Smooth muscle cell (in vitro differentiated cells): ENCODE data around the gene ERC2. TPM values are rescaled to one million over a fixed set of nuclear protein-coding genes. Genes with fewer than 3 reads are reported as not detected.

Experiments used
- DNase-seq: peaks from one replicate; lab custom pipeline; 2025; ENCODE audit not compliant: unreplicated experiment; lab: John Stamatoyannopoulos, UW
- H2AFZ ChIP-seq: fragments of 200-600 bp; sonication (generic); 2 replicates; pipeline ENCODE4 v1.6.0; 2016; ENCODE audit warnings: antibody characterized with exemption, low read depth, mild to moderate bottlenecking
- H3F3A ChIP-seq: fragments of 200-600 bp; sonication (generic); 2 replicates; pipeline ENCODE4 v1.6.0; 2017; ENCODE audit warnings: antibody characterized with exemption, low read depth
- H3K27ac ChIP-seq: fragments of 200-600 bp; sonication (generic); 2 replicates; pipeline ENCODE4 v1.5.1; 2016; ENCODE audit warnings: low read depth, mild to moderate bottlenecking
- H3K27me3 ChIP-seq: fragments of 200-600 bp; sonication (generic); 2 replicates; pipeline ENCODE4 v1.6.1; 2016; ENCODE audit warnings: low read depth, mild to moderate bottlenecking
- H3K36me3 ChIP-seq: fragments of 200-600 bp; sonication (generic); 2 replicates; pipeline ENCODE4 v1.5.1; 2016; ENCODE audit warnings: low read depth
- H3K4me1 ChIP-seq: fragments of 200-600 bp; sonication (generic); 2 replicates; pipeline ENCODE4 v1.5.1; 2016; ENCODE audit warnings: low read depth
- H3K4me2 ChIP-seq: fragments of 200-600 bp; sonication (generic); 2 replicates; pipeline ENCODE4 v1.6.0; 2016; ENCODE audit warnings: mild to moderate bottlenecking
- H3K4me3 ChIP-seq: fragments of 200-600 bp; sonication (generic); 2 replicates; pipeline ENCODE4 v1.5.1; 2016; ENCODE audit warnings: mild to moderate bottlenecking
- H3K79me2 ChIP-seq: fragments of 200-600 bp; sonication (generic); 2 replicates; pipeline ENCODE4 v1.6.0; 2016; ENCODE audit warnings: low read depth, mild to moderate bottlenecking
- H3K9ac ChIP-seq: fragments of 200-600 bp; sonication (generic); 2 replicates; pipeline ENCODE4 v1.6.0; 2016; ENCODE audit warnings: low read depth
- H3K9me3 ChIP-seq: fragments of 200-600 bp; sonication (generic); replicated peaks from 2 replicates; pipeline ENCODE4 v1.5.1; 2016; ENCODE audit warnings: low read depth
- H4K20me1 ChIP-seq: fragments of 200-600 bp; sonication (generic); 2 replicates; pipeline ENCODE4 v1.6.0; 2016; ENCODE audit warnings: low read depth
- WGBS: methylation state at CpG from one replicate; pipeline ENCODE4 v1.1.7; 2016; ENCODE audit warnings: low lambda C conversion rate; 5-methylcytosine and 5-hydroxymethylcytosine counted together
- polyA plus RNA-seq: library from polyadenylated mRNA; unstranded; fragments of >200 nt; fragmentation: Nextera tagmentation; extraction: Ambion mirVana; gene quantifications from 2 replicates; pipeline ENCODE4 v1.2.1, GENCODE V29; 2016
- total RNA-seq: library from RNA; depleted of rRNA; stranded (reverse); fragments of >200 nt; gene quantifications from 2 replicates; pipeline ENCODE4 v1.2.3, GENCODE V29; 2014
- TF ChIP-seq, protein P1 (sequence below): fragments of 200-600 bp; sonication (generic); IDR thresholded peaks from 2 replicates; pipeline ENCODE4 v1.5.1; 2017; ENCODE audit warnings: borderline replicate concordance, mild to moderate bottlenecking, antibody characterized with exemption; ENCODE audit not compliant: insufficient read depth, poor library complexity, severe bottlenecking

Gene ERC2
- total and polyA plus RNA-seq, 2 experiments from 2014 or later = 1.1 TPM; not detected in 1

DNA sequence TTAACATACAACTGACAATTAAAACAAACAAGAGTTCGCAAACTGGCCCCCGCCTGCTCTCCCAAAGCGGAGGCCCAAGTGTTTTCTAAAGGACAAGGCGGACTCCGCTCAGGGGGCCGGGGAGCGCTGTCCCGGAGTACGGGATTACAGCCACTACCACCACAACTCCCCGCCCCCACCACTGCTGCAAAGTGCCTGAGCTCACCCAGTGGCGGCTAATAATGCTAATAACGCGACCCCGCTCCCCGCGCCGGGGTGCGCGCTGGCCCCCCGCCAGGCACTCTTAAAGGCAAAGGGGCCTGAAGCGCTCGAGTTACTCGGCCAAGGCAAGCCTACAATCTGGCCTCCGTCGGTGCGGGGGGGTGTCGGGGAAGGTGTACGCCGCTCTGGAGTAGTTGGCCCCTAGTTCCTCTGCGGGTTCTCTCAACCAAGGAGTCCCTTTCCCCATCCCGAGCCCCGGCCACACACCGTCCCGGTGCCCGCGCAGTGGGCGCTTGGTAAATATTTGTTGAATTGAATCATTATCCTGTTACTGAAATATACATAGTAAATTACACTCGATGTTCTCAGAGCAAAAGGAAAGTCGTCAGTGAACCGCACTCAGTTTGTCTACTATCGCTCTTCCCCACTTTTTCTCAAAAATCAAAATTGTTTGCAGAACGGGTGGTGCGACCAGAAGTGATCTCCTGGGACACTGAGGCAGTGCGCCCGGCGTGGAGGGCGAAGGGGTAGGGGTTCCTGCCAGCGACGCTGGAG, 982.0 kb downstream of the ERC2 start:
- no peaks in the 10 kb centered on the region for H3K36me3 ChIP-seq
- H3K4me2 ChIP-seq = peak overlapping the region; percentile 93
- WGBS = 0% methylated on average over 49 of the region's 49 CpGs
- peak overlapping the region; percentile 61 for H3K9ac ChIP-seq
- TF ChIP-seq, protein P1, sequence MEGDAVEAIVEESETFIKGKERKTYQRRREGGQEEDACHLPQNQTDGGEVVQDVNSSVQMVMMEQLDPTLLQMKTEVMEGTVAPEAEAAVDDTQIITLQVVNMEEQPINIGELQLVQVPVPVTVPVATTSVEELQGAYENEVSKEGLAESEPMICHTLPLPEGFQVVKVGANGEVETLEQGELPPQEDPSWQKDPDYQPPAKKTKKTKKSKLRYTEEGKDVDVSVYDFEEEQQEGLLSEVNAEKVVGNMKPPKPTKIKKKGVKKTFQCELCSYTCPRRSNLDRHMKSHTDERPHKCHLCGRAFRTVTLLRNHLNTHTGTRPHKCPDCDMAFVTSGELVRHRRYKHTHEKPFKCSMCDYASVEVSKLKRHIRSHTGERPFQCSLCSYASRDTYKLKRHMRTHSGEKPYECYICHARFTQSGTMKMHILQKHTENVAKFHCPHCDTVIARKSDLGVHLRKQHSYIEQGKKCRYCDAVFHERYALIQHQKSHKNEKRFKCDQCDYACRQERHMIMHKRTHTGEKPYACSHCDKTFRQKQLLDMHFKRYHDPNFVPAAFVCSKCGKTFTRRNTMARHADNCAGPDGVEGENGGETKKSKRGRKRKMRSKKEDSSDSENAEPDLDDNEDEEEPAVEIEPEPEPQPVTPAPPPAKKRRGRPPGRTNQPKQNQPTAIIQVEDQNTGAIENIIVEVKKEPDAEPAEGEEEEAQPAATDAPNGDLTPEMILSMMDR = no peak
- no peaks in the 10 kb centered on the region for H4K20me1 ChIP-seq
- H3F3A ChIP-seq = peaks cover 8% of the 10 kb centered on the region
- H3K4me1 ChIP-seq = peaks cover 31% of the 10 kb centered on the region
- H3K27ac ChIP-seq = peak overlapping the region; percentile 86
- H3K4me3 ChIP-seq = peak overlapping the region; percentile 86
- H3K27me3 ChIP-seq = no peaks in the 10 kb centered on the region
- H2AFZ ChIP-seq = peak overlapping the region; percentile 92
- DNase-seq = peak; percentile 34
- no peaks in the 10 kb centered on the region for H3K9me3 ChIP-seq
- H3K79me2 ChIP-seq = peaks cover 31% of the 10 kb centered on the region

- Histone ChIP-seq H3K36me3 (no peaks in the 10 kb centered on the region), H3K79me2 (peaks cover 39% of the 10 kb centered on the region), H3K4me1 (peaks cover 31% of the 10 kb centered on the region), H3K9me3 (no peaks in the 10 kb centered on the region), H3K4me3 (peak overlapping the region; percentile 86), H2AFZ (peak overlapping the region; percentile 92), H3K9ac (peak overlapping the region; percentile 62), H4K20me1 (peaks cover 7% of the 10 kb centered on the region), H3K4me2 (peak overlapping the region; percentile 93), H3K27me3 (no peaks in the 10 kb centered on the region), H3F3A (peaks cover 12% of the 10 kb centered on the region), H3K27ac (peak overlapping the region; percentile 86)
- TF ChIP-seq, protein P1 = peak; percentile 89
- WGBS = 3% methylated on average over 31 of the region's 57 CpGs
- peak; percentile 64 for DNase-seq
Observed at GRCh38 chr3:55484801-55485791, 983.2 kb downstream of the ERC2 start.

- peaks cover 13% of the 10 kb centered on the region for H4K20me1 ChIP-seq
- peaks cover 14% of the 10 kb centered on the region for H3F3A ChIP-seq
- no peaks in the 10 kb centered on the region for H3K9me3 ChIP-seq
- no peak for DNase-seq
- no peaks in the 10 kb centered on the region for H3K27me3 ChIP-seq
- TF ChIP-seq, protein P1 = no peak
- no peaks in the 10 kb centered on the region for H3K36me3 ChIP-seq
- H3K4me1 ChIP-seq = peaks cover 25% of the 10 kb centered on the region
- peak overlapping the region; percentile 68 for H2AFZ ChIP-seq
- peak overlapping the region; percentile 86 for H3K27ac ChIP-seq
- WGBS = 25% methylated on average over 19 of the region's 20 CpGs
- H3K79me2 ChIP-seq = peaks cover 48% of the 10 kb centered on the region
- H3K9ac ChIP-seq = peak overlapping the region; percentile 4
- peak overlapping the region; percentile 93 for H3K4me2 ChIP-seq
- peak overlapping the region; percentile 86 for H3K4me3 ChIP-seq
Observed at GRCh38 chr3:55484191-55484689, 984.0 kb downstream of the ERC2 start.
